IMR-90 (cell line): ENCODE measurements around the gene REV3L. TPM values are rescaled to one million over a fixed set of nuclear protein-coding genes. Genes with fewer than 3 reads are reported as not detected.

ENCODE experiments used
- ATAC-seq: fragments of 200-7000 bp; cut with Tn5 transposase; 2 replicates; pipeline ENCODE4 v1.9.1; 2020; ENCODE audit warnings: low read depth, mild to moderate bottlenecking, moderate library complexity
- BruUV-seq: library from RNA; stranded (reverse); fragments of 400-500 nt; replicated peaks from 2 replicates; lab custom pipeline; 2021; lab: Mats Ljungman, UMichigan
- CTCF ChIA-PET: fragments of 300-600 bp; formaldehyde crosslinking; extraction: SDS; loops from one replicate; lab custom pipeline; 2021; ENCODE audit warnings: antibody characterized with exemption; lab: Yijun Ruan, JAX
- POLR2A ChIA-PET: fragments of 300-600 bp; sonication (Branson Sonifier 250); formaldehyde crosslinking; loops from one replicate; lab custom pipeline; 2022; ENCODE audit warnings: antibody characterized with exemption; ENCODE audit not compliant: unreplicated experiment; lab: Charles Lee
- DNase-seq: peaks from one replicate; pipeline ENCODE4 v3.0.0; 2013
- H2AFZ ChIP-seq: replicated peaks from 2 replicates; pipeline ENCODE3; 2013; ENCODE audit warnings: low read length, mild to moderate bottlenecking; ENCODE audit not compliant: poor library complexity
- H2AK5ac ChIP-seq: 2 replicates; pipeline ENCODE4 v1.6.1; 2013; ENCODE audit warnings: low read depth, low read length, inconsistent platforms
- H2AK9ac ChIP-seq: replicated peaks from 2 replicates; pipeline ENCODE3; 2013; ENCODE audit warnings: mild to moderate bottlenecking, low read depth, low read length, moderate library complexity; ENCODE audit not compliant: poor library complexity
- H2BK120ac ChIP-seq: 2 replicates; pipeline ENCODE4 v1.6.1; 2013; ENCODE audit warnings: low read depth, low read length, inconsistent platforms
- H2BK15ac ChIP-seq: 3 replicates; pipeline ENCODE4 v1.6.1; 2013; ENCODE audit warnings: low read depth, low read length, inconsistent platforms
- H2BK20ac ChIP-seq: 2 replicates; pipeline ENCODE4 v1.6.1; 2013; ENCODE audit warnings: low read depth, mild to moderate bottlenecking, inconsistent platforms, low read length, moderate library complexity
- H2BK5ac ChIP-seq: 2 replicates; pipeline ENCODE4 v1.6.1; 2013; ENCODE audit warnings: mild to moderate bottlenecking, low read depth, low read length, inconsistent platforms; ENCODE audit not compliant: poor library complexity, severe bottlenecking
- H3K14ac ChIP-seq: replicated peaks from 2 replicates; pipeline ENCODE4 v1.6.1; 2013; ENCODE audit warnings: low read depth, low read length, inconsistent platforms
- H3K18ac ChIP-seq: 2 replicates; pipeline ENCODE4 v1.6.1; 2013; ENCODE audit warnings: low read depth, low read length, control low read depth
- H3K23ac ChIP-seq: 2 replicates; pipeline ENCODE4 v1.6.1; 2013; ENCODE audit warnings: low read depth, low read length, inconsistent platforms
- H3K27ac ChIP-seq: 2 replicates; pipeline ENCODE4 v1.5.1; 2013; ENCODE audit warnings: mild to moderate bottlenecking, control low read depth, low read length; ENCODE audit not compliant: insufficient read depth
- H3K27me3 ChIP-seq: 2 replicates; pipeline ENCODE4 v1.6.1; 2013; ENCODE audit warnings: low read length; ENCODE audit not compliant: control insufficient read depth, insufficient read depth
- H3K36me3 ChIP-seq: 2 replicates; pipeline ENCODE4 v1.6.1; 2013; ENCODE audit warnings: low read length, mixed read lengths; ENCODE audit not compliant: control insufficient read depth, insufficient read depth
- H3K4ac ChIP-seq: 2 replicates; pipeline ENCODE4 v1.6.1; 2013; ENCODE audit warnings: low read depth, low read length, inconsistent platforms
- H3K4me1 ChIP-seq: 2 replicates; pipeline ENCODE4 v1.6.1; 2013; ENCODE audit warnings: low read length, mixed read lengths; ENCODE audit not compliant: control insufficient read depth, insufficient read depth
- H3K4me2 ChIP-seq: 2 replicates; pipeline ENCODE4 v1.6.1; 2013; ENCODE audit warnings: low read depth, mild to moderate bottlenecking, control low read depth, low read length, moderate library complexity
- H3K4me3 ChIP-seq: 2 replicates; pipeline ENCODE4 v1.5.1; 2013; ENCODE audit warnings: low read depth, mild to moderate bottlenecking, control low read depth, low read length, moderate library complexity; ENCODE audit not compliant: insufficient read depth
- H3K56ac ChIP-seq: 2 replicates; pipeline ENCODE4 v1.6.1; 2013; ENCODE audit warnings: low read length, inconsistent platforms; ENCODE audit not compliant: insufficient read depth; ENCODE audit errors: extremely low read depth
- H3K79me1 ChIP-seq, 2 experiments: 2 replicates each; pipeline ENCODE4 v1.6.1; 2013; ENCODE audit warnings: low read length in 2 of 2, inconsistent platforms in 1 of 2, low read depth in 1 of 2
- H3K9ac ChIP-seq: 2 replicates; pipeline ENCODE4 v1.6.1; 2013; ENCODE audit warnings: low read depth, low read length, control low read depth
- H3K9me1 ChIP-seq: 2 replicates; pipeline ENCODE4 v1.6.1; 2013; ENCODE audit warnings: low read length, inconsistent platforms; ENCODE audit not compliant: insufficient read depth
- H3K9me3 ChIP-seq: 2 replicates; pipeline ENCODE4 v1.6.1; 2013; ENCODE audit warnings: low read length; ENCODE audit not compliant: control insufficient read depth, insufficient read depth
- H4K20me1 ChIP-seq: 2 replicates; pipeline ENCODE4 v1.6.1; 2013; ENCODE audit warnings: low read length, inconsistent platforms; ENCODE audit not compliant: insufficient read depth
- H4K5ac ChIP-seq: 2 replicates; pipeline ENCODE4 v1.6.1; 2013; ENCODE audit warnings: mild to moderate bottlenecking, low read depth, low read length, control low read depth
- H4K8ac ChIP-seq, 2 experiments: 2 replicates each; pipeline ENCODE4 v1.6.1; 2013; ENCODE audit warnings: low read depth in 2 of 2, low read length in 2 of 2, control low read depth in 1 of 2, inconsistent platforms in 1 of 2
- H4K91ac ChIP-seq: 2 replicates; pipeline ENCODE4 v1.6.1; 2013; ENCODE audit warnings: low read depth, low read length, inconsistent platforms; ENCODE audit not compliant: insufficient read depth
- BHLHE40 ChIP-seq: fragments of 150-350 bp; IDR thresholded peaks from 2 replicates; pipeline ENCODE4 v1.6.1; 2016; ENCODE audit warnings: mild to moderate bottlenecking, low read depth, low read length
- CEBPB ChIP-seq: IDR thresholded peaks from 2 replicates; pipeline ENCODE4 v1.6.1; 2012; ENCODE audit warnings: low read depth, low read length, improper control_type of control experiment
- CHD1 ChIP-seq: IDR thresholded peaks from 2 replicates; pipeline ENCODE4 v1.6.1; 2012; ENCODE audit warnings: low read depth, low read length, improper control_type of control experiment
- CTCF ChIP-seq: conservative IDR thresholded peaks from 2 replicates; pipeline ENCODE4 v1.5.1; 2012; ENCODE audit warnings: mild to moderate bottlenecking, low read depth, low read length, improper control_type of control experiment
- ELK1 ChIP-seq: fragments of 150-350 bp; IDR thresholded peaks from 2 replicates; pipeline ENCODE4 v1.6.1; 2016; ENCODE audit warnings: low read depth, mild to moderate bottlenecking, low read length, moderate library complexity, borderline replicate concordance
- FOS ChIP-seq: fragments of 150-350 bp; IDR thresholded peaks from 2 replicates; pipeline ENCODE4 v1.6.1; 2016; ENCODE audit warnings: low read depth, low read length
- MAFK ChIP-seq: IDR thresholded peaks from 2 replicates; pipeline ENCODE4 v1.6.1; 2012; ENCODE audit warnings: low read depth, low read length, improper control_type of control experiment
- MAZ ChIP-seq: IDR thresholded peaks from 2 replicates; pipeline ENCODE4 v1.6.1; 2012; ENCODE audit warnings: low read depth, mild to moderate bottlenecking, low read length, improper control_type of control experiment, moderate library complexity, borderline replicate concordance
- MXI1 ChIP-seq: IDR thresholded peaks from 2 replicates; pipeline ENCODE4 v1.6.1; 2012; ENCODE audit warnings: low read depth, mild to moderate bottlenecking, low read length, moderate library complexity, borderline replicate concordance
- NFE2L2 ChIP-seq: fragments of 150-350 bp; IDR thresholded peaks from 2 replicates; pipeline ENCODE4 v1.6.1; 2016; ENCODE audit warnings: low read depth, mild to moderate bottlenecking, low read length
- POLR2A ChIP-seq: IDR thresholded peaks from 2 replicates; pipeline ENCODE4 v1.6.1; 2012; ENCODE audit warnings: mild to moderate bottlenecking, low read depth, low read length
- RAD21 ChIP-seq: IDR thresholded peaks from 2 replicates; pipeline ENCODE4 v1.6.1; 2012; ENCODE audit warnings: low read length, improper control_type of control experiment
- RCOR1 ChIP-seq: IDR thresholded peaks from 2 replicates; pipeline ENCODE4 v1.6.1; 2012; ENCODE audit warnings: mild to moderate bottlenecking, low read length, improper control_type of control experiment; ENCODE audit not compliant: insufficient replicate concordance
- RFX5 ChIP-seq: IDR thresholded peaks from 2 replicates; pipeline ENCODE4 v1.8.0; 2012; ENCODE audit warnings: low read depth, mild to moderate bottlenecking, low read length, moderate library complexity
- SMC3 ChIP-seq: fragments of 150-350 bp; IDR thresholded peaks from 2 replicates; pipeline ENCODE4 v1.6.1; 2016; ENCODE audit warnings: low read depth, mild to moderate bottlenecking, antibody characterized with exemption, low read length, moderate library complexity
- USF2 ChIP-seq: fragments of 150-350 bp; IDR thresholded peaks from 2 replicates; pipeline ENCODE4 v1.6.1; 2017; ENCODE audit warnings: mild to moderate bottlenecking, antibody characterized with exemption, low read length, low read depth
- dilution Hi-C: fragments of 300-500 bp; cut with HindIII; formaldehyde crosslinking; loops from one replicate; pipeline ENCODE4 v1.14.3; 2018; ENCODE audit warnings: low sequenced_read_pairs; ENCODE audit not compliant: unreplicated experiment
- in situ Hi-C: fragments of 300-500 bp; cut with MboI; formaldehyde crosslinking; loops from 3 replicates; pipeline ENCODE4 v1.14.3; 2019; ENCODE audit warnings: low sequenced_read_pairs, inconsistent platforms, mixed read lengths
- intact Hi-C: fragments of 100-400 bp; cut with micrococcal nuclease; formaldehyde crosslinking; loops from 2 replicates; pipeline ENCODE4 v1.10.0; 2022
- polyA plus RNA-seq, 3 experiments: library from polyadenylated mRNA; depleted of rRNA; stranded (reverse); fragments of >200 nt; gene quantifications; 2 replicates each; pipeline ENCODE4 v1.2.3, GENCODE V29; 2012; ENCODE audit warnings: low replicate concordance in 1 of 3
- total RNA-seq: library from RNA; depleted of rRNA; stranded (reverse); fragments of >200 nt; gene quantifications from 2 replicates; pipeline ENCODE4 v1.2.3, GENCODE V29; 2012

Gene REV3L
- total and polyA plus RNA-seq, 2 of the 4 experiments (the other 2 are of a cell fraction), result 7.4 to 15.4 TPM

GRCh38 chr6:111417946-111418345 is 65.1 kb downstream of the REV3L start:
- Histone ChIP-seq H3K18ac (no peak overlapping the region), H2BK5ac (no peak overlapping the region), H2BK120ac (no peak overlapping the region), H3K9me1 (peaks cover 12% of the 10 kb centered on the region), H3K4me1 (peaks cover 6% of the 10 kb centered on the region), H4K20me1 (peaks cover 15% of the 10 kb centered on the region; the same call in 1 of the 2 replicates), H3K4me3 (no peak overlapping the region), H3K36me3 (peaks cover 6% of the 10 kb centered on the region; the same call in 1 of the 2 replicates), H3K4ac (no peak overlapping the region), H3K79me1 (peaks cover 15 to 65% of the 10 kb centered on the region in 2 experiments), H4K91ac (no peak overlapping the region), H3K23ac (no peak overlapping the region), H3K9ac (no peak overlapping the region), H2AK5ac (no peak overlapping the region), H4K5ac (no peak overlapping the region), H2BK15ac (no peak overlapping the region), H4K8ac (no peak overlapping the region), H3K14ac (no peak overlapping the region), H2BK20ac (no peak overlapping the region), H3K27me3 (no peaks in the 10 kb centered on the region), H3K56ac (no peak overlapping the region), H3K9me3 (no peaks in the 10 kb centered on the region), H2AFZ (no peak overlapping the region), H2AK9ac (no peak overlapping the region), H3K4me2 (0 out of 2 replicates have a peak overlapping the region, but pooled peaks have one; percentile 23), H3K27ac (no peak overlapping the region)
- dilution Hi-C loops, result no loop called here
- ChIA-PET CTCF (no interaction called here), POLR2A (no interaction called here)
- ATAC-seq (no peak), DNase-seq (peak; percentile 13)
- in situ Hi-C loops, result no loop called here
- no peak for TF ChIP-seq ELK1
- TF ChIP-seq MXI1, result no peak
- no peak for TF ChIP-seq NFE2L2
- no peak for TF ChIP-seq RFX5
- no peak for TF ChIP-seq MAFK
- no peak for TF ChIP-seq POLR2A
- TF ChIP-seq USF2, result no peak
- TF ChIP-seq RCOR1, result no peak
- no peak for TF ChIP-seq CHD1
- TF ChIP-seq SMC3, result no peak
- no peak for TF ChIP-seq MAZ
- TF ChIP-seq RAD21, result no peak
- TF ChIP-seq CTCF, result no peak
- TF ChIP-seq FOS, result no peak
- TF ChIP-seq CEBPB, result no peak
- no peak for TF ChIP-seq BHLHE40
- no TSS peak for BruUV-seq
- intact Hi-C loops, result loop anchor here (5.0 kb wide), 2 partner anchors 59 to 224 kb away; no protein-coding TSS in a partner anchor
